Activated CD8-positive, alpha-beta memory T cell treated with anti-CD3 and anti-CD28 coated beads for 48 hours (primary cell): ENCODE measurements around the gene SLC38A11.
"Not testable (repeated sequence)": the region's sequence is repeated elsewhere in the genome, so short reads cannot be mapped to it uniquely, and the experiment has no call there.

ENCODE experiments used
- DNase-seq, 3 experiments: peaks; one replicate each; pipeline ENCODE4 v3.0.0-alpha.2; 2020; ENCODE audit warnings: low read depth in 2 of 3, low spot score in 2 of 3

Gene SLC38A11

DNA sequence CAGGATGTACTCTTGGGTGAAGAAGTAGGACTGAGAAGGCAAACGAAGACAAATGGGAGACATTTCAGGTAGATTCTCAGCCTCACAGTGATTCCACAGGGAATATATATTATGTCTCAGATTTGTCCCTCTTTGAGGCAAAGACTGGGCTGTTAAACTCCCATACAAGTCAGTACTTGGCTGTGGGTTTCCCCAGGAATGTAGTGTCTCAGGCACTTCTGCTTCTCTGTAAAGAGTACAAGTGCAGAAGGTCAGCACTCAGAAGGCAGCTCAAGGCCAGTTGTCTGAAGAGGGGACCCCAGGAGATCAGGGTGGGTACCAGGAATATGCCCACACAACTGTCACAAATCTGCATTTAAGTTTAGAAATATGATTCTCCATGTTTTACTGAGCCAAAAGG is 73.8 kb downstream of the SLC38A11 start:
- no peak for DNase-seq

DNA sequence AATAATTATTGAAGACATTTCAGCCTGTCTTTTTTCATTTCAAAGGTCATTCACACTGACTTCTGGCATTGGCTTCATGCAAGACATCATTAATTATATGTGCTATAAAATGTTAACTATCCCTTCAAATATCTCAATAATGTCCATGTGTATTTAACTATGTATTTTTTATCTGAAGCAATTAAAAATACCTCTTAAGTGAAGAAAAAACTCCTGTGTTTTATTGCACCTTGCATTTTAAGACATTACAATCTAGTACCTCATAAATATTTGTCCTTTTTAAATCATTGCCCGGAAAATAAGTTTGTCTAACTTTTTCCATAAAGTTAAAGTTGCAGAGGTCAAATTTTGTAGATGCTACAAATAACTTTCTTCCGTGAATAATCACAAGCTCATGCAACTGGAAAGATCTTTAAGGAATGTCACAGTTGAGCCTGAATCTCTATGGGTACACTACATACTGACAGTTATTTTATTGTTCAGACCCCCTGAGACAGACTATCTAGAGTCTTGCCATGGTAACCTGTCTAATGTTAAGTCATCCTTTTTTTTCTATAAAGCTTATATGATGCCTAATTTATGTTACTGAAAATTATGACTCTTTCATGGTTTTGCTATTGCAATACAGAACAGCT is 75.3 kb downstream of the SLC38A11 start:
- no peak for DNase-seq

DNA sequence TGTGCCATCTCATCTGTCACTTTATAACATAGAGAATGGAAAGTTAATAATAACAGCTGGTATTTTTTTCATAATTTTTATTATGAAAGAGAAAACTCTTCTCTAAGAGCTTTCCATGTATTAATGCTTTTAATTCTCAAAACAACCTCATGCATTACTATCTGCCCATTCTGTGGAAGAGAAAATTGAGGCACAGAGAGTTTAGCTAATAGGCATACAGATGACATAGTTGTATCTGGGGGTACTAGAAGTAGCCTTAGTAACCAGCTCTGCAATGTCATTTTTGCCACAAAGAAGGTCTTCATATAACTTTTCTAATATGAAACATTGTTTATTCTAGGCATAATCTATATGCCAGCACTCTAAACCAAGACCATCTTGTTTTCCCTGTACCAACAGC is 77.4 kb downstream of the SLC38A11 start:
- no peak for DNase-seq

DNA sequence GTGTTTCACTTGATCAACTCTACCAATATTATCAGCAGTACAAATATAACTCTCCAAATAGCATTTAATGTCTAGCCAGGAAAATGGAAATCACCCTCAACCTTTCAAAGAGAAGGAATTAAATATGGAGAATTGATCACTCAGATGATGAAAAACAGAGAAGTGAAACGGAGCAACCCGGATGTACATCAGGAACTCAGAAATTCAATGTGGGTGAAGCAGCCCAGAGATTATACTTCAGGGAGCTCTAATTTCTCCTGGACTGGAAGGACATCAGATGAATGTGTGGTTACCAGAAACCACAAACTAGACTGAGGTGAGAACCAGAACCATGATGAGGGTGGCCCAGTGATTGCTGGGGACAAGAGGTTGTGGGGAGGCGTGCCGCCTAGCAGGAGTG is 78.2 kb downstream of the SLC38A11 start:
- DNase-seq = no peak

DNA sequence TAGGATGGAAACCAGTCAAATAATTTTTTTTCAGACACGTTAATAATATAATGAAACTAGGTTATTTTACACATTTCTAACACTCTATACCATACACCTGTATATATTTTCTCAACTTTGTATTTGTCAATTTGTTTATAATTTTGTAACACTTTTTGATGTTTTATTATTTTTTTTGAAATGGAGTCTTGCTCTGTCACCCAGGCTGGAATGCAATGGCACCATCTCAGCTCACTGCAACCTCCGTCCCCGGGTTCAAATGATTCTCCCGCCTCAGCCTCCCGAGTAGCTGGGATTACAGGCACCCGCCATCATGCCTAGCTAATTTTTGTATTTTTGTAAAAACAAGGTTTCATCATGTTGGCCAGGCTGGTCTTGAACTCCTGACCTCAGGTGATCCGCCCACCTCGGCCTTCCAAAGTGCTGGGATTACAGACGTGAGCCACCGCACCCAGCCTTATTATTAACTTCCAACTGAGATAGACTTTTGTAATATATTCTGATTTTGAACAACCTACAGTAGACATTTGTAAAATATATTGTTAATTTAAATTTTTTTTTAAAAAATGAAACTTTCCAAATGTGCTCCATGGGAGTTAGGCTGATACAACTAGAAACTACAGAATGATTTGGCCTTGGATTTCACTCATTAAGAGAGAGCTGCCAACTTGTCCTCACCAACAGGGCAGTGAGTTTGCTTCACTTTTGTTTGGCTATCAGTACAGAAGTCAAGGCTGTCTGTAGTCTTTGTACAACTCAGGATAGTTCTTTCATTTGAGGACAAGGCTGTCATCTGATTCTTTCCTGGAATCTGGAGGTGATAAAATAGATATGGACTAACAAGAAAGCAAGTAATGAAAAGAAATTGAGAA is 79.8 kb downstream of the SLC38A11 start:
- DNase-seq = no peak

- DNase-seq = no peak
Observed at GRCh38 chr2:164873210-164873908, 82.0 kb downstream of the SLC38A11 start.

DNA sequence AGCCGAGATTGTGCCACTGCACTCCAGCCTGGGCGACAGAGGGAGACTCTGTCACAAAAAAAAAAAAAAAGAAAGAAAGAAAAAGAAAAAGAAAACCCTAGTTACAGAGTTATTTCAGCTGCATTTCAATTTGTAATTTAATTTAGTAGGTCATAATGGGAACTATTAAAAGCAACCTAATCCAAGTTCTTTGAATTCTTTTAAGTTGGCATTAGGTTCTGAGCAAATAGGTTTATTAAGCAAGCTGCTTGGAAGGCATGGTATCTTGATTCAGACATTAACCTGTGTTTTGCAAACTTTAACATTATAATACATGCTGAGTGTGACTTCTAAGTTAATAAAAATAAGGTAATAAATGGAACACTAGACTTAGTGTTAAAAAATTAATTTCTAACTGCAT is 83.9 kb downstream of the SLC38A11 start:
- no peak for DNase-seq

- no peak for DNase-seq
Observed at GRCh38 chr2:164869420-164869772, 85.9 kb downstream of the SLC38A11 start.

GRCh38 chr2:164868563-164869419 is 86.5 kb downstream of the SLC38A11 start:
- DNase-seq = no peak

- no peak for DNase-seq
Observed at GRCh38 chr2:164867779-164868397, 87.4 kb downstream of the SLC38A11 start.

GRCh38 chr2:164866381-164866780 is 88.9 kb downstream of the SLC38A11 start:
- not testable (repeated sequence) for DNase-seq

DNA sequence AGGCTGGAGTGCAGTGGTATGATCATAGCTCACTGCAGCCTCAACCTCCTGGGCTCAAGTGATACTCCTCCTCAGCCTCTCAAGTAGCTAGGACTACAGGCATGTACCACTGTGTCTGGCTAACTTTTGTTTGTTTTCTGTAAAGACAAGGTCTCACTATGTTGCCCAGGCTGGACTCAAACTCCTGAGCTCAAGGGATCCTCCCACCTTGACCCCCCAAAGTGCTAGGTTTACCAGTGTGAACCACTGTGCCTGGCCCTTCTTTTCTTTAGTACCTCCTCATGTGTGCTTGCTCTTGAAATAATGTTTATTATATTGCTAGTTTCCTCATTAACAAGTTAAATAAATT is 94.7 kb downstream of the SLC38A11 start:
- DNase-seq = no peak

- not testable (repeated sequence) for DNase-seq
Observed at GRCh38 chr2:164859906-164860693, 95.2 kb downstream of the SLC38A11 start.

DNA sequence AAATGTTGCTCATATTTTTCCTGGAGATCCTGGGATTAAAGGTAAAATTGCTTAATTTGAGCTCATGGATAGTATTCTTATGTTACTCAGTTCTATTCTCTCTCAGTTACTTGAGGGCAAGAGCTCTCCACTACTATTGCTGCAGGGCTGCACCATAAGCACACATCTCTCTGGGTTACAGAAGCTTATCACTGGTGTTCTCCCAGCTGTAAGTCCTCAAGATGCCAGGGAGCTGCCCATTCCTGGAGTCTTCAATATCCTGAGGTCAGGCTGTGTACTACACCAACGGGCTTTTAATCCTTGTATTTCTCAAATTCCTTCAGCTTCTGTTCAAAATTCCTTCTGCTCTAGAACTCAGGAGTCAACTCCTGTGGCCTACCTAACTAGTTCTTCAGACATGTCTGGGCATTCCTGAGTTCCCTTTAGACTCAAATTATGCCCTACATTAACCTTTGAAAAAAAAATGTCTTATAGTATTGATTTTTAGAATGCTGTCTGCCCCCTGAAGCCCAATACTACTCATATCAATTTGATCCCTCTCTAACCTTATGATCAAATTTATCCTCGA is 96.0 kb downstream of the SLC38A11 start:
- no peak for DNase-seq

DNA sequence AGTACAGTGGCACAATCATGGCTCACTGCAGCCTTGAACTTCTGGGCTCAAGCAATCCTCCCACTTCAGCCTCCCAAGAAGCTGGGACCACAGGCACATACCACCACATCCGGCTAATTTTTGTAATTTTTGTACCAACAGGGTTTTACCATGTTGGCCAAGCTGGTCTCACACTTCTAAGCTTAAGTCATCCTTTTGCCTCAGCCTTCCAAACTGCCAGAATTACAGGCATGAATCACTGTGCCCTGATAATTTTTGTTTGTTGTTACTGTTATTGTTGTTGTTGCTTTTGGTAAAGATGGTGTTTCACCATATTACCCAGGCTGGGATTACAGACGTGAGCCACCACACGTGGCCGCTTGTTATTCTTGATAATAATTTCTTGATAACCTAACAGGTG is 103.2 kb downstream of the SLC38A11 start:
- DNase-seq = no peak

- DNase-seq = no peak
Observed at GRCh38 chr2:164850235-164850634, 105.1 kb downstream of the SLC38A11 start.

DNA sequence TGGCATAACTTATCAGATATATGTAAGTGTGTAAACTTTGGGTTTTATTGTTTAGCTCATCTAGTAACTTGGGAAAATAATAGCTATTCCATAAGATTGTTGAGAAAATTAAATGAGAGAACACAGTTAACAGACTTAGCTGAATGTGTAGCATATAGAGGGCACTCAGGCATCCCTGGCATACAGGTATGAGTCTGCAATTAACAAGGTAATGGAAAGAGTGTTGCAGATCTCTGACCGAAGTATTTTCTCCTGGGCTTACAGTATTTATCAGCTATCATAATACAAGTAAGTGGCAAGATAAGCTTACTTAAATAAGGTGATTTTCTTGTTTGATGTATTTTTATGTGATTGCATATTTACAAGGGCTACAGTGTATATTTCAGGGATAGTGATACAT is 105.8 kb downstream of the SLC38A11 start:
- no peak for DNase-seq

GRCh38 chr2:164847981-164848741 is 107.2 kb downstream of the SLC38A11 start:
- DNase-seq = no peak

DNA sequence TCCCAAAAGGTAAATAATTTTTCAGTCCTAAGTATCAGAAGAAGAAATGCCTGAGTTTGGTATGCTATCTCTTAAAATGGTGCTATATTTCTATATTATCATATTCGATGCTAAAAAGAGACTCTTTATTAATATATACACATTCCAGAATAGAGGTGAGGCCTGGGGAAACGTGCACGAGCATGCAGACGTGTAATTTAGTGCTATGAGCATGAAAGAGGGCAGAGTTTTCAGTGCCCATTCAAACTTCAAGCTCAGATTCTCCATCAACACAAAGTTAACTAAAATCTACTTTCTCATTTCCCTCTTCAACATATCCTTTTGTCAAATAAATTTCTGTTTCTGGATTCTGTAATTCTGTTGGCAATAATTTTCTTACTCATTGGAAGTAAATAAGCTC is 108.0 kb downstream of the SLC38A11 start:
- no peak for DNase-seq
